ENCODE data around the gene CYP39A1.
"Not testable (repeated sequence)": the region's sequence is repeated elsewhere in the genome, so short reads cannot be mapped to it uniquely, and the experiment has no call there.

Gene CYP39A1

GRCh38 chr6:46667377-46667776 is 14.8 kb upstream of the CYP39A1 start:
- H3K27me3 Mint-ChIP-seq = no peaks in the 10 kb centered on the region
- DNase-seq (ENCODE audit: low spot score in 2 of 2) = no peak

GRCh38 chr6:46661483-46661882 is 8.9 kb upstream of the CYP39A1 start:
- DNase-seq (ENCODE audit: low spot score in 2 of 2) = no peak
- Mint-ChIP-seq H3K4me1 (no peaks in the 10 kb centered on the region), H3K4me3 (no peak overlapping the region), H3K27ac (no peak overlapping the region), H3K36me3 (no peaks in the 10 kb centered on the region), H3K9me3 (no peaks in the 10 kb centered on the region), H3K27me3 (no peaks in the 10 kb centered on the region)
- no peak for ATAC-seq (ENCODE audit: low read depth)

More at GRCh38 chr6:46667377-46667776, 14.8 kb upstream of the CYP39A1 start:
- no peaks in the 10 kb centered on the region for H3K9me3 Mint-ChIP-seq
- ATAC-seq (ENCODE audit: low read depth) = no peak
- no peaks in the 10 kb centered on the region for H3K36me3 Mint-ChIP-seq
- no peaks in the 10 kb centered on the region for H3K4me1 Mint-ChIP-seq
- H3K27ac Mint-ChIP-seq = no peak overlapping the region
- no peak overlapping the region for H3K4me3 Mint-ChIP-seq

- no peak for ATAC-seq (ENCODE audit: low read depth)
Observed at GRCh38 chr6:46657642-46658041, 5.0 kb upstream of the CYP39A1 start.

GRCh38 chr6:46655803-46656202 is 3.2 kb upstream of the CYP39A1 start:
- Mint-ChIP-seq H3K36me3 (no peaks in the 10 kb centered on the region), H3K9me3 (no peaks in the 10 kb centered on the region), H3K27me3 (peaks cover 10% of the 10 kb centered on the region), H3K4me1 (peaks cover 7% of the 10 kb centered on the region), H3K4me3 (no peak overlapping the region), H3K27ac (no peak overlapping the region)
- no peak for ATAC-seq (ENCODE audit: low read depth)
- DNase-seq (ENCODE audit: low spot score in 2 of 2) = no peak

More at GRCh38 chr6:46657642-46658041, 5.0 kb upstream of the CYP39A1 start:
- Mint-ChIP-seq H3K4me3 (no peak overlapping the region), H3K4me1 (peaks cover 5% of the 10 kb centered on the region), H3K9me3 (no peaks in the 10 kb centered on the region), H3K27me3 (peaks cover 7% of the 10 kb centered on the region), H3K36me3 (no peaks in the 10 kb centered on the region), H3K27ac (no peak overlapping the region)
- DNase-seq (ENCODE audit: low spot score in 2 of 2) = no peak

- H3K4me1 Mint-ChIP-seq = peaks cover 10% of the 10 kb centered on the region
- H3K4me3 Mint-ChIP-seq = peak overlapping the region; percentile 82
- peaks cover 13% of the 10 kb centered on the region for H3K27me3 Mint-ChIP-seq
- ATAC-seq (ENCODE audit: low read depth) (no peak), DNase-seq (ENCODE audit: low spot score in 2 of 2) (no peak)
- H3K27ac Mint-ChIP-seq = no peak overlapping the region
- no peaks in the 10 kb centered on the region for H3K36me3 Mint-ChIP-seq
- no peaks in the 10 kb centered on the region for H3K9me3 Mint-ChIP-seq
Observed at GRCh38 chr6:46653439-46654195, 999 bp upstream of the CYP39A1 start.

- Mint-ChIP-seq H3K4me1 (peaks cover 10% of the 10 kb centered on the region), H3K27me3 (peaks cover 17% of the 10 kb centered on the region), H3K4me3 (peak overlapping the region; percentile 89), H3K9me3 (no peaks in the 10 kb centered on the region), H3K36me3 (peaks cover 3% of the 10 kb centered on the region), H3K27ac (peak overlapping the region; percentile 21)
- ATAC-seq (ENCODE audit: low read depth) (no peak), DNase-seq (ENCODE audit: low spot score in 2 of 2) (no peak)
Observed at GRCh38 chr6:46652232-46652602, 401 bp downstream of the CYP39A1 start.

- peaks cover 17% of the 10 kb centered on the region for H3K27me3 Mint-ChIP-seq
Observed at GRCh38 chr6:46651816-46652215, 802 bp downstream of the CYP39A1 start.

GRCh38 chr6:46651006-46651405 is 1.6 kb downstream of the CYP39A1 start:
- H3K4me3 Mint-ChIP-seq = no peak overlapping the region
- H3K4me1 Mint-ChIP-seq = peaks cover 10% of the 10 kb centered on the region
- peaks cover 3% of the 10 kb centered on the region for H3K36me3 Mint-ChIP-seq
- no peak for DNase-seq (ENCODE audit: low spot score in 2 of 2)
- peaks cover 17% of the 10 kb centered on the region for H3K27me3 Mint-ChIP-seq
- no peak for ATAC-seq (ENCODE audit: low read depth)
- H3K9me3 Mint-ChIP-seq = no peaks in the 10 kb centered on the region
- H3K27ac Mint-ChIP-seq = no peak overlapping the region

More at GRCh38 chr6:46651816-46652215, 802 bp downstream of the CYP39A1 start:
- H3K36me3 Mint-ChIP-seq = peaks cover 3% of the 10 kb centered on the region
- no peak overlapping the region for H3K4me3 Mint-ChIP-seq
- no peak overlapping the region for H3K27ac Mint-ChIP-seq
- no peak for DNase-seq (ENCODE audit: low spot score in 2 of 2)
- no peaks in the 10 kb centered on the region for H3K9me3 Mint-ChIP-seq
- peaks cover 10% of the 10 kb centered on the region for H3K4me1 Mint-ChIP-seq
- no peak for ATAC-seq (ENCODE audit: low read depth)

GRCh38 chr6:46648869-46649492 is 3.6 kb downstream of the CYP39A1 start:
- Mint-ChIP-seq H3K27ac (no peak overlapping the region), H3K4me1 (peaks cover 10% of the 10 kb centered on the region), H3K9me3 (peaks cover 2% of the 10 kb centered on the region), H3K36me3 (peaks cover 3% of the 10 kb centered on the region), H3K4me3 (no peak overlapping the region), H3K27me3 (peaks cover 18% of the 10 kb centered on the region)
- no peak for ATAC-seq (ENCODE audit: low read depth)
- no peak for DNase-seq (ENCODE audit: low spot score in 2 of 2)

- not testable (repeated sequence) for H3K4me3 Mint-ChIP-seq; H3K4me1 Mint-ChIP-seq; H3K9me3 Mint-ChIP-seq; H3K36me3 Mint-ChIP-seq; DNase-seq (ENCODE audit: low spot score in 2 of 2); ATAC-seq (ENCODE audit: low read depth); H3K27ac Mint-ChIP-seq
- H3K27me3 Mint-ChIP-seq = peaks cover 13% of the 10 kb centered on the region
Observed at GRCh38 chr6:46648108-46648507, 4.5 kb downstream of the CYP39A1 start.

GRCh38 chr6:46645265-46645664 is 7.4 kb downstream of the CYP39A1 start:
- no peak for ATAC-seq (ENCODE audit: low read depth)
- peaks cover 3% of the 10 kb centered on the region for H3K4me1 Mint-ChIP-seq

GRCh38 chr6:46642928-46643751 is 9.5 kb downstream of the CYP39A1 start:
- H3K9me3 Mint-ChIP-seq = peaks cover 2% of the 10 kb centered on the region
- H3K27ac Mint-ChIP-seq = no peak overlapping the region
- no peak for ATAC-seq (ENCODE audit: low read depth)
- peaks cover 13% of the 10 kb centered on the region for H3K27me3 Mint-ChIP-seq
- H3K4me1 Mint-ChIP-seq = no peaks in the 10 kb centered on the region
- H3K4me3 Mint-ChIP-seq = no peak overlapping the region
- H3K36me3 Mint-ChIP-seq = peaks cover 1% of the 10 kb centered on the region
- DNase-seq (ENCODE audit: low spot score in 2 of 2) = no peak

More at GRCh38 chr6:46645265-46645664, 7.4 kb downstream of the CYP39A1 start:
- Mint-ChIP-seq H3K27ac (no peak overlapping the region), H3K36me3 (peaks cover 3% of the 10 kb centered on the region), H3K9me3 (peaks cover 2% of the 10 kb centered on the region), H3K4me3 (no peak overlapping the region), H3K27me3 (peaks cover 13% of the 10 kb centered on the region)
- DNase-seq (ENCODE audit: low spot score in 2 of 2) = no peak

GRCh38 chr6:46638650-46639049 is 14.0 kb downstream of the CYP39A1 start:
- peaks cover 10% of the 10 kb centered on the region for H3K4me1 Mint-ChIP-seq
- no peaks in the 10 kb centered on the region for H3K36me3 Mint-ChIP-seq
- no peak for ATAC-seq (ENCODE audit: low read depth)
- DNase-seq (ENCODE audit: low spot score in 2 of 2) = no peak
- H3K27ac Mint-ChIP-seq = no peak overlapping the region
- H3K27me3 Mint-ChIP-seq = peaks cover 17% of the 10 kb centered on the region
- H3K9me3 Mint-ChIP-seq = no peaks in the 10 kb centered on the region
- H3K4me3 Mint-ChIP-seq = no peak overlapping the region

- H3K27ac Mint-ChIP-seq = no peak overlapping the region
- DNase-seq (ENCODE audit: low spot score in 2 of 2) = no peak
- H3K4me3 Mint-ChIP-seq = no peak overlapping the region
- H3K27me3 Mint-ChIP-seq = peaks cover 17% of the 10 kb centered on the region
- no peaks in the 10 kb centered on the region for H3K9me3 Mint-ChIP-seq
- peak; percentile 84 for ATAC-seq (ENCODE audit: low read depth)
- no peaks in the 10 kb centered on the region for H3K36me3 Mint-ChIP-seq
- peaks cover 10% of the 10 kb centered on the region for H3K4me1 Mint-ChIP-seq
Observed at GRCh38 chr6:46637933-46638332, 14.7 kb downstream of the CYP39A1 start.

Data from memory B cell (primary cell).